A673 (cell line): ENCODE results near the gene ZNF69. TPM values are rescaled to one million over a fixed set of nuclear protein-coding genes. Genes with fewer than 3 reads are reported as not detected.

Experiments used
- total RNA-seq: library from RNA; stranded (reverse); gene quantifications from 2 replicates; pipeline ENCODE4 v1.2.3, GENCODE V29; 2021

ZNF69 gene
- total RNA-seq, 1 experiment from 2014 or later: 4.3 TPM

Other genes starting within 250 kb of the ZNF69 start
- gene ZNF823, start 148.8 kb upstream of the ZNF69 start, total RNA-seq: 7.1 and 8.4 TPM in 2 replicates
- gene ZNF441, start 120.8 kb upstream of the ZNF69 start, total RNA-seq: 3.7 TPM in 2 replicates
- 0.60 and 1.7 TPM in 2 replicates for gene ZNF491, start 89.3 kb upstream of the ZNF69 start, total RNA-seq
- 7.1 and 9.2 TPM in 2 replicates for gene ZNF440, start 73.5 kb upstream of the ZNF69 start, total RNA-seq
- 4.0 and 4.4 TPM in 2 replicates for gene ZNF439, start 39.1 kb upstream of the ZNF69 start, total RNA-seq
- 10.9 and 11.0 TPM in 2 replicates for gene ZNF700, start 37.3 kb downstream of the ZNF69 start, total RNA-seq
- 0.24 TPM in 1 of 2 replicates, not detected in the other for gene ZNF763, start 77.3 kb downstream of the ZNF69 start, total RNA-seq
- 2.2 and 3.0 TPM in 2 replicates for gene ZNF433, start 147.9 kb downstream of the ZNF69 start, total RNA-seq
- 1.3 and 1.5 TPM in 2 replicates for gene ZNF878, start 165.2 kb downstream of the ZNF69 start, total RNA-seq
- 1.5 TPM in 2 replicates for gene ZNF844, start 176.9 kb downstream of the ZNF69 start, total RNA-seq